IPS-15b (cell line): ENCODE data around the gene MESP2.

ENCODE experiments used
- H3K27me3 ChIP-seq: one replicate; pipeline ENCODE4 v1.6.1; 2013; ENCODE audit warnings: low read length; ENCODE audit not compliant: control insufficient read depth, insufficient read depth
- H3K36me3 ChIP-seq: one replicate; pipeline ENCODE4 v1.6.1; 2013; ENCODE audit warnings: low read length; ENCODE audit not compliant: control insufficient read depth, insufficient read depth
- H3K4me1 ChIP-seq: one replicate; pipeline ENCODE4 v1.6.1; 2013; ENCODE audit warnings: mild to moderate bottlenecking, low read length; ENCODE audit not compliant: control insufficient read depth, insufficient read depth
- H3K4me3 ChIP-seq: one replicate; pipeline ENCODE4 v1.5.1; 2013; ENCODE audit warnings: low read depth, low read length
- H3K9ac ChIP-seq: one replicate; pipeline ENCODE4 v1.6.1; 2013; ENCODE audit warnings: low read depth, mild to moderate bottlenecking, low read length
- H3K9me3 ChIP-seq: one replicate; pipeline ENCODE4 v1.6.1; 2013; ENCODE audit warnings: mild to moderate bottlenecking, low read length; ENCODE audit not compliant: control insufficient read depth, insufficient read depth

Gene MESP2

GRCh38 chr15:89776274-89777072 lies at the start of gene MESP2:
TSS of gene MESP2 (plus strand) at chr15:89776332. CDS start at chr15:89776358, 26 bp downstream.
- Histone ChIP-seq H3K9me3 (no peaks in the 10 kb centered on the region), H3K9ac (no peak within 1 kb of the TSS), H3K4me3 (peak within 1 kb of the TSS; percentile 26), H3K27me3 (peaks cover 40% of the 10 kb centered on the region), H3K4me1 (no peaks in the 10 kb centered on the region), H3K36me3 (no peaks in the 10 kb centered on the region)

GRCh38 chr15:89728254-89728653 lies 47.9 kb upstream of the MESP2 start:
- Histone ChIP-seq H3K27me3 (no peaks in the 10 kb centered on the region), H3K9ac (no peak overlapping the region), H3K9me3 (no peaks in the 10 kb centered on the region), H3K4me1 (no peaks in the 10 kb centered on the region), H3K36me3 (no peaks in the 10 kb centered on the region), H3K4me3 (no peak overlapping the region)

- Histone ChIP-seq H3K9ac (no peak overlapping the region), H3K9me3 (no peaks in the 10 kb centered on the region), H3K27me3 (no peaks in the 10 kb centered on the region), H3K36me3 (no peaks in the 10 kb centered on the region), H3K4me1 (no peaks in the 10 kb centered on the region), H3K4me3 (no peak overlapping the region)
Measured at GRCh38 chr15:89731275-89731674, 44.9 kb upstream of the MESP2 start.

- H3K36me3 ChIP-seq = no peaks in the 10 kb centered on the region
- H3K4me1 ChIP-seq = no peaks in the 10 kb centered on the region
- H3K4me3 ChIP-seq = no peak overlapping the region
- no peaks in the 10 kb centered on the region for H3K9me3 ChIP-seq
- H3K9ac ChIP-seq = no peak overlapping the region
- no peaks in the 10 kb centered on the region for H3K27me3 ChIP-seq
Measured at GRCh38 chr15:89732451-89733172, 43.5 kb upstream of the MESP2 start.

GRCh38 chr15:89735773-89736172 lies 40.4 kb upstream of the MESP2 start:
- Histone ChIP-seq H3K4me3 (no peak overlapping the region), H3K27me3 (no peaks in the 10 kb centered on the region)

GRCh38 chr15:89740137-89740536 lies 36.0 kb upstream of the MESP2 start:
- no peaks in the 10 kb centered on the region for H3K9me3 ChIP-seq
- H3K9ac ChIP-seq = no peak overlapping the region
- no peaks in the 10 kb centered on the region for H3K4me1 ChIP-seq
- peaks cover 7% of the 10 kb centered on the region for H3K27me3 ChIP-seq
- H3K4me3 ChIP-seq = no peak overlapping the region
- H3K36me3 ChIP-seq = no peaks in the 10 kb centered on the region

More at GRCh38 chr15:89735773-89736172, 40.4 kb upstream of the MESP2 start:
- H3K9ac ChIP-seq = no peak overlapping the region
- no peaks in the 10 kb centered on the region for H3K9me3 ChIP-seq
- H3K36me3 ChIP-seq = no peaks in the 10 kb centered on the region
- no peaks in the 10 kb centered on the region for H3K4me1 ChIP-seq

GRCh38 chr15:89743011-89743410 lies 33.1 kb upstream of the MESP2 start:
- Histone ChIP-seq H3K9ac (no peak overlapping the region), H3K4me3 (no peak overlapping the region), H3K4me1 (peaks cover 2% of the 10 kb centered on the region), H3K36me3 (no peaks in the 10 kb centered on the region), H3K27me3 (peaks cover 31% of the 10 kb centered on the region), H3K9me3 (no peaks in the 10 kb centered on the region)

- H3K27me3 ChIP-seq = peaks cover 37% of the 10 kb centered on the region
- H3K9ac ChIP-seq = no peak overlapping the region
- H3K4me1 ChIP-seq = peaks cover 2% of the 10 kb centered on the region
- no peaks in the 10 kb centered on the region for H3K36me3 ChIP-seq
- H3K4me3 ChIP-seq = no peak overlapping the region
- no peaks in the 10 kb centered on the region for H3K9me3 ChIP-seq
Measured at GRCh38 chr15:89743594-89743993, 32.5 kb upstream of the MESP2 start.

GRCh38 chr15:89745131-89745530 lies 31.0 kb upstream of the MESP2 start:
- H3K9ac ChIP-seq = no peak overlapping the region
- H3K27me3 ChIP-seq = peaks cover 53% of the 10 kb centered on the region
- no peaks in the 10 kb centered on the region for H3K9me3 ChIP-seq
- no peak overlapping the region for H3K4me3 ChIP-seq
- H3K36me3 ChIP-seq = no peaks in the 10 kb centered on the region
- peaks cover 6% of the 10 kb centered on the region for H3K4me1 ChIP-seq

GRCh38 chr15:89745768-89746167 lies 30.4 kb upstream of the MESP2 start:
- H3K9me3 ChIP-seq = no peaks in the 10 kb centered on the region
- peaks cover 54% of the 10 kb centered on the region for H3K27me3 ChIP-seq
- H3K9ac ChIP-seq = no peak overlapping the region
- no peak overlapping the region for H3K4me3 ChIP-seq
- H3K36me3 ChIP-seq = no peaks in the 10 kb centered on the region
- peaks cover 6% of the 10 kb centered on the region for H3K4me1 ChIP-seq

- Histone ChIP-seq H3K4me1 (peaks cover 7% of the 10 kb centered on the region), H3K9me3 (no peaks in the 10 kb centered on the region), H3K9ac (no peak overlapping the region), H3K36me3 (no peaks in the 10 kb centered on the region), H3K27me3 (peaks cover 55% of the 10 kb centered on the region), H3K4me3 (no peak overlapping the region)
Measured at GRCh38 chr15:89746386-89746780, 29.7 kb upstream of the MESP2 start.
